CD4-positive, CD25-positive, alpha-beta regulatory T cell (primary cell): ENCODE measurements around the gene TMEM164. TPM values are rescaled to one million over a fixed set of nuclear protein-coding genes. Genes with fewer than 3 reads are reported as not detected.
A peak's percentile ranks its signal among the peaks of the same experiment; 100 is the strongest.
"Not testable (repeated sequence)": the region's sequence is repeated elsewhere in the genome, so short reads cannot be mapped to it uniquely, and the experiment has no call there.

Experiments
- ATAC-seq, 2 donors: fragments of 150-1000 bp; cut with Tn5 transposase; one replicate each; pipeline ENCODE4 v1.10.0; 2021; ENCODE audit warnings: low read depth in 2 of 2, moderate number of reproducible peaks in 2 of 2, moderate library complexity in 1 of 2
- DNase-seq, 3 donors: peaks; one replicate each; pipeline versions ENCODE4 v3.0.0 to v3.0.0-alpha.2; 2012 to 2022; ENCODE audit warnings: mixed read lengths in 1 of 3
- H3K27ac ChIP-seq: one replicate; pipeline ENCODE4 v1.7.0; 2013; ENCODE audit warnings: mild to moderate bottlenecking, low read length; ENCODE audit not compliant: insufficient read depth, poor library complexity, severe bottlenecking
- H3K27me3 ChIP-seq: one replicate; pipeline ENCODE4 v1.7.0; 2013; ENCODE audit warnings: low read length; ENCODE audit not compliant: control insufficient read depth, insufficient read depth
- H3K36me3 ChIP-seq: one replicate; pipeline ENCODE4 v1.7.0; 2013; ENCODE audit warnings: mild to moderate bottlenecking, low read length, moderate library complexity; ENCODE audit not compliant: control insufficient read depth, insufficient read depth
- H3K4me1 ChIP-seq: 2 replicates; pipeline ENCODE4 v1.7.0; 2013; ENCODE audit warnings: mild to moderate bottlenecking, low read length; ENCODE audit not compliant: insufficient read depth, control insufficient read depth, poor library complexity, severe bottlenecking
- H3K4me3 ChIP-seq: one replicate; pipeline ENCODE4 v1.7.0; 2013; ENCODE audit warnings: low read depth, mild to moderate bottlenecking, low read length, moderate library complexity
- H3K9me3 ChIP-seq, 2 experiments: 1 replicate in 1 of 2; 2 replicates in 1 of 2; pipeline ENCODE4 v1.7.0; 2013; ENCODE audit warnings: low read length in 2 of 2, mild to moderate bottlenecking in 1 of 2, moderate library complexity in 1 of 2; ENCODE audit not compliant: control insufficient read depth in 2 of 2
- H3K27ac Mint-ChIP-seq, 3 donors: one replicate each; pipeline ENCODE4 v1.8.0; 2020 to 2022; ENCODE audit warnings: mild to moderate bottlenecking in 3 of 3, mixed read lengths in 3 of 3, moderate library complexity in 2 of 3
- H3K27me3 Mint-ChIP-seq: one replicate; pipeline ENCODE4 v1.8.0; 2022; ENCODE audit warnings: mild to moderate bottlenecking, mixed read lengths
- H3K36me3 Mint-ChIP-seq: one replicate; pipeline ENCODE4 v1.8.0; 2020; ENCODE audit warnings: mixed read lengths
- H3K4me1 Mint-ChIP-seq, 4 donors: one replicate each; pipeline ENCODE4 v1.8.0; 2020 to 2022; ENCODE audit warnings: mixed read lengths in 4 of 4, mild to moderate bottlenecking in 1 of 4
- H3K4me3 Mint-ChIP-seq, 4 donors: one replicate each; pipeline ENCODE4 v1.8.0; 2020 to 2022; ENCODE audit warnings: mild to moderate bottlenecking in 4 of 4, mixed read lengths in 4 of 4, moderate library complexity in 3 of 4
- H3K9me3 Mint-ChIP-seq, 7 donors: one replicate each; pipeline ENCODE4 v1.8.0; 2020 to 2022; ENCODE audit warnings: mixed read lengths in 7 of 7, mild to moderate bottlenecking in 3 of 7, moderate library complexity in 2 of 7
- polyA plus RNA-seq, 4 donors: library from polyadenylated mRNA; unstranded; fragments of 300-500 nt; fragmentation: Illumina TruSeq; gene quantifications; one replicate each; pipeline ENCODE4 v1.2.3, GENCODE V29; 2021
- total RNA-seq: library from RNA; stranded (reverse); gene quantifications from one replicate; pipeline ENCODE4 v1.2.3, GENCODE V29; 2022

Gene TMEM164
- total and polyA plus RNA-seq, 5 donors from 2014 or later: 0.60 to 25.2 (median 1.0) TPM

GRCh38 chrX:109967156-109967555 lies 35.8 kb upstream of the TMEM164 start:
- no peaks in the 10 kb centered on the region for H3K36me3 Mint-ChIP-seq
- Histone ChIP-seq H3K4me3 (no peak overlapping the region), H3K27ac (no peak overlapping the region), H3K36me3 (no peaks in the 10 kb centered on the region), H3K9me3 (no peaks in the 10 kb centered on the region), H3K4me1 (no peaks in the 10 kb centered on the region), H3K27me3 (no peaks in the 10 kb centered on the region)
- no peak overlapping the region for H3K4me3 Mint-ChIP-seq
- H3K4me1 Mint-ChIP-seq: no peaks in the 10 kb centered on the region
- ATAC-seq (no peak), DNase-seq (no peak)
- H3K27ac Mint-ChIP-seq: no peak overlapping the region
- H3K27me3 Mint-ChIP-seq: peaks cover 13% of the 10 kb centered on the region
- peaks cover 0 to 3% (median 0%) of the 10 kb centered on the region in 7 donors for H3K9me3 Mint-ChIP-seq

- H3K27ac ChIP-seq, H3K36me3 Mint-ChIP-seq, H3K4me3 Mint-ChIP-seq, H3K27ac Mint-ChIP-seq, H3K27me3 ChIP-seq, H3K36me3 ChIP-seq, H3K4me3 ChIP-seq, H3K9me3 Mint-ChIP-seq, H3K4me1 Mint-ChIP-seq, H3K9me3 ChIP-seq, H3K4me1 ChIP-seq, DNase-seq, ATAC-seq: not testable (repeated sequence)
- peaks cover 16% of the 10 kb centered on the region for H3K27me3 Mint-ChIP-seq
Observed at GRCh38 chrX:109970841-109971240, 32.1 kb upstream of the TMEM164 start.

GRCh38 chrX:109974906-109975655 lies 27.8 kb upstream of the TMEM164 start:
- peaks cover 17% of the 10 kb centered on the region for H3K27me3 Mint-ChIP-seq

GRCh38 chrX:109985210-109985609 lies 17.7 kb upstream of the TMEM164 start:
- H3K27me3 Mint-ChIP-seq, H3K36me3 ChIP-seq, H3K4me1 Mint-ChIP-seq, DNase-seq, H3K4me3 Mint-ChIP-seq, H3K4me3 ChIP-seq, H3K27ac ChIP-seq, H3K27ac Mint-ChIP-seq, H3K9me3 ChIP-seq, H3K4me1 ChIP-seq, H3K9me3 Mint-ChIP-seq, H3K36me3 Mint-ChIP-seq, ATAC-seq, H3K27me3 ChIP-seq: not testable (repeated sequence)

More at GRCh38 chrX:109974906-109975655, 27.8 kb upstream of the TMEM164 start:
- Histone ChIP-seq H3K9me3 (no peaks in the 10 kb centered on the region), H3K36me3 (no peaks in the 10 kb centered on the region), H3K4me1 (no peaks in the 10 kb centered on the region), H3K27ac (no peak overlapping the region), H3K4me3 (no peak overlapping the region), H3K27me3 (peaks cover under 1% of the 10 kb centered on the region)
- peak in 1 of 2 donors; percentile 34 for ATAC-seq
- H3K4me1 Mint-ChIP-seq: no peaks in the 10 kb centered on the region
- DNase-seq: peak in 1 of 3 donors; percentile 69
- H3K27ac Mint-ChIP-seq: peak overlapping the region in 1 of 3 donors; percentile 91
- no peaks in the 10 kb centered on the region for H3K36me3 Mint-ChIP-seq
- peaks cover 0 to 6% (median 0%) of the 10 kb centered on the region in 7 donors for H3K9me3 Mint-ChIP-seq
- H3K4me3 Mint-ChIP-seq: no peak overlapping the region

GRCh38 chrX:109987884-109988283 lies 15.0 kb upstream of the TMEM164 start:
- no peak overlapping the region for H3K4me3 ChIP-seq
- no peak for DNase-seq
- Mint-ChIP-seq H3K27ac (no peak overlapping the region), H3K4me3 (no peak overlapping the region), H3K36me3 (no peaks in the 10 kb centered on the region), H3K9me3 (peaks cover 0 to 3% (median 0%) of the 10 kb centered on the region in 7 donors), H3K4me1 (peaks cover 4 to 22% (median 8%) of the 10 kb centered on the region in 4 donors), H3K27me3 (no peaks in the 10 kb centered on the region)
- no peak for ATAC-seq
- H3K36me3 ChIP-seq: no peaks in the 10 kb centered on the region
- H3K4me1 ChIP-seq: peaks cover 8% of the 10 kb centered on the region
- no peaks in the 10 kb centered on the region for H3K27me3 ChIP-seq
- H3K27ac ChIP-seq: no peak overlapping the region
- H3K9me3 ChIP-seq: no peaks in the 10 kb centered on the region

GRCh38 chrX:109990582-109991276 lies 12.2 kb upstream of the TMEM164 start:
- DNase-seq (peak in 1 of 3 donors; percentile 58), ATAC-seq (no peak)
- peaks cover 4 to 26% (median 8%) of the 10 kb centered on the region in 4 donors for H3K4me1 Mint-ChIP-seq
- no peaks in the 10 kb centered on the region for H3K36me3 Mint-ChIP-seq
- peak overlapping the region in 2 of 3 donors; percentile 27 to 48 for H3K27ac Mint-ChIP-seq
- H3K4me1 ChIP-seq: peaks cover 8% of the 10 kb centered on the region
- H3K27me3 ChIP-seq: no peaks in the 10 kb centered on the region
- H3K36me3 ChIP-seq: no peaks in the 10 kb centered on the region
- H3K27me3 Mint-ChIP-seq: no peaks in the 10 kb centered on the region
- no peak overlapping the region for H3K4me3 Mint-ChIP-seq
- H3K27ac ChIP-seq: no peak overlapping the region
- peak overlapping the region; percentile 31 for H3K4me3 ChIP-seq
- H3K9me3 ChIP-seq: no peaks in the 10 kb centered on the region
- H3K9me3 Mint-ChIP-seq: peaks cover 0 to 3% (median 0%) of the 10 kb centered on the region in 7 donors

- H3K4me1 ChIP-seq: peaks cover 8% of the 10 kb centered on the region
- H3K27ac ChIP-seq: no peak overlapping the region
- no peak for DNase-seq
- no peaks in the 10 kb centered on the region for H3K9me3 ChIP-seq
- H3K36me3 ChIP-seq: no peaks in the 10 kb centered on the region
- no peak for ATAC-seq
- Mint-ChIP-seq H3K27ac (no peak overlapping the region), H3K4me1 (peaks cover 4 to 26% (median 8%) of the 10 kb centered on the region in 4 donors), H3K27me3 (no peaks in the 10 kb centered on the region), H3K36me3 (no peaks in the 10 kb centered on the region), H3K4me3 (no peak overlapping the region), H3K9me3 (peaks cover 0 to 3% (median 0%) of the 10 kb centered on the region in 7 donors)
- no peak overlapping the region for H3K4me3 ChIP-seq
- H3K27me3 ChIP-seq: no peaks in the 10 kb centered on the region
Observed at GRCh38 chrX:109992203-109992602, 10.7 kb upstream of the TMEM164 start.
